ENCODE measurements around the gene MAP4K5. TPM values are rescaled to one million over a fixed set of nuclear protein-coding genes. Genes with fewer than 3 reads are reported as not detected.
"Not testable (repeated sequence)": the region's sequence is repeated elsewhere in the genome, so short reads cannot be mapped to it uniquely, and the experiment has no call there.

MAP4K5 gene
- total RNA-seq, 1 experiment from 2014 or later, result 34.3 TPM

DNA sequence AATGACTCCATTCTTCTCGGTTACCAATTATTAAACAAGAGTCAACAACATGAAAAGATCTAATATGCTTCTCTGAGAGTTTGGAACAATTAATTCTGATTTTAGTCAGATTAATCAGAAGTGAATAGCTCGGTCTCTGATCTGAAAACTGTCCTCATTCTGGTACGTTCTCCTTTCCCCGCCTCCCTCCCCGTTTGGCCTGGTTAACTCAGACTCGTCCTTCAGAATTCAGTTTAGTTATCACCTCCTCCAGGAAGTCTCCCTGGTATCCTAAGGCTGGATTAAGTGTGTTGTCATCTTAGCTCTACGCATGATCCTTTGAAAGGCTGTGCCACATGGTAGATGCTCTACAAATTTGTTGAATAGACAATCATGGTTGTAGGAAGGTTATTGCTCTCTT lies 22.2 kb downstream of the MAP4K5 start:
- in situ Hi-C loops (cut with HindIII; ENCODE audit: low pct_unique_long_range_greater_than_20kb, low sequenced_read_pairs), result no loop called here
- DNase-seq (ENCODE audit: low read depth, low spot score), result no peak

DNA sequence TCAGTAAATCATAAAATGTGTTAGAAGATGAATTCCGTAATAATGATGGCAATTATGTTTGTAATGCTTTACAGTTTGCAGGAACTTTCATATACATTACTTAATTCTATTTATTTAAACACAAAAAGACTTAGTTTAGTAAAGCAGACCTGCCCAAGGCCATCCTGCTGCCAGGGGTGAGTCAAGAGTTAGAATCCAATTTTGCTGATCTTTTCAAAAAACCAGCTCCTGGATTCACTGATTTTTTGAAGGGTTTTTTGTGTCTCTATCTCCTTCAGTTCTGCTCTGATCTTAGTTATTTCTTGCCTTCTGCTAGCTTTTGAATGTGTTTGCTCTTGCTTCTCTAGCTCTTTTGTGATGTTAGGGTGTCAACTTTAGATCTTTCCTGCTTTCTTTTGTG lies 25.3 kb downstream of the MAP4K5 start:
- DNase-seq (ENCODE audit: low read depth, low spot score); in situ Hi-C loops (cut with HindIII; ENCODE audit: low pct_unique_long_range_greater_than_20kb, low sequenced_read_pairs): not testable (repeated sequence)

DNA sequence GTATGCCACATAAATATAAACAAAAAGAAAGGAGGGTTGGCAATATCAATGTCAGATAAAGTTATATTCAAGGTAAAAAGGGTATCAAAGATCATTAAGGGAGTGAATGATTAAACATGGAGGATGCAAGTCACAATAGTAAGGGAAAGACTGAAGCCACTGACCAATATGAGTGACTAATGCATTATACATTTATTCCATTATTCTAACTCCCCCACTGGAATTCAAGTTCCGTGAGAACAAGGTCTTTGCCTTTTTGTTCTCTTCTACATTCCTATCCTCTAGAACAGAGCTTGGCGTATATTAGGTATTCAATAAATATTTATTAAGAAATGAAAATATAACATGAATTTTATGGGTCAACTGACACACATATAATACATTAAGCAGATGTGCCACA lies 30.7 kb downstream of the MAP4K5 start:
- DNase-seq (ENCODE audit: low read depth, low spot score), result no peak
- in situ Hi-C loops (cut with HindIII; ENCODE audit: low pct_unique_long_range_greater_than_20kb, low sequenced_read_pairs), result no loop called here

DNA sequence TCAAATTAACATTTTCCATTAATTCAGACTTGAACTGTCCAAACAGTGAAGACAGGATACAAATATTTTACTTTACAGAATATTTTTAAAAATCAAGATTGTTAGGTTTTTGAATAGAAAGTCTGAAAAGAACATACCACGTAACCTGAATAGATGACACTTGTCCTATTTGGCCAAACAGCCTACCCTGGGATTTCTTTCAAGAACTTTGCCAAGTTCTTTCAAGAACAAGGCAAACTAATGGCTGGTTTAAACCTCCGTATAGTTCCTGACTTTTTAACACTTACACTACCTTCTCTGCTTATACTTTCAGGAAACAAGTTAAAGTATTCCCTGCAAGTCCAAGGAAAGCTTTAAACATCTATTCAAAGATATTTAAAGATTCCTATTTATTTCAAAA lies 35.0 kb downstream of the MAP4K5 start:
- DNase-seq (ENCODE audit: low read depth, low spot score), result no peak
- in situ Hi-C loops (cut with HindIII; ENCODE audit: low pct_unique_long_range_greater_than_20kb, low sequenced_read_pairs), result no loop called here

DNA sequence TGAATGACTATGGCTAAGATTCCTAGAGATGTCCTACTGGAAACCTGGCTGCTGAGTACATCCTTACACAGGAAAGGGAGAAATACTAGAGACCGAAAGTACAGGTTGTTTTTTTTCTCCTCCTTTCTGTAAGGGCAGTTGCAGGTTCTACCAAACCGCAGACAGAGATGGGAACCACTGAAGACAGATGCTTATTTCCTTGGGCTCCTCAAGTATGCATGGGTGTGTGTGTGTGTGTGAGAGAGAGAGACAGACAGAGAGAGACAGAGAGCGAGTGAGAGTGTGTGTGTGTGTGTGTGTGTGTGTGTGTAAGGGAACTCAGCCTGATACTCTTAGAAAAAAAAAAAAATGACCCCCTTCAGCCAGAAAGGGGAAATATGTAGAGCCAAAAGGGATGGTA lies 42.5 kb downstream of the MAP4K5 start:
- in situ Hi-C loops (cut with HindIII; ENCODE audit: low pct_unique_long_range_greater_than_20kb, low sequenced_read_pairs), result no loop called here
- no peak for DNase-seq (ENCODE audit: low read depth, low spot score)

GRCh38 chr14:50488521-50488920 lies 43.8 kb downstream of the MAP4K5 start:
- no peak for DNase-seq (ENCODE audit: low read depth, low spot score)

GRCh38 chr14:50479041-50479440 lies 53.3 kb downstream of the MAP4K5 start:
- in situ Hi-C loops (cut with HindIII; ENCODE audit: low pct_unique_long_range_greater_than_20kb, low sequenced_read_pairs), result no loop called here
- DNase-seq (ENCODE audit: low read depth, low spot score), result no peak

More at GRCh38 chr14:50488521-50488920, 43.8 kb downstream of the MAP4K5 start:
- in situ Hi-C loops (cut with HindIII; ENCODE audit: low pct_unique_long_range_greater_than_20kb, low sequenced_read_pairs), result no loop called here

- in situ Hi-C loops (cut with HindIII; ENCODE audit: low pct_unique_long_range_greater_than_20kb, low sequenced_read_pairs), result no loop called here
- no peak for DNase-seq (ENCODE audit: low read depth, low spot score)
These were observed 54.6 kb downstream of the MAP4K5 start for GRCh38 chr14:50477760-50478159.

DNA sequence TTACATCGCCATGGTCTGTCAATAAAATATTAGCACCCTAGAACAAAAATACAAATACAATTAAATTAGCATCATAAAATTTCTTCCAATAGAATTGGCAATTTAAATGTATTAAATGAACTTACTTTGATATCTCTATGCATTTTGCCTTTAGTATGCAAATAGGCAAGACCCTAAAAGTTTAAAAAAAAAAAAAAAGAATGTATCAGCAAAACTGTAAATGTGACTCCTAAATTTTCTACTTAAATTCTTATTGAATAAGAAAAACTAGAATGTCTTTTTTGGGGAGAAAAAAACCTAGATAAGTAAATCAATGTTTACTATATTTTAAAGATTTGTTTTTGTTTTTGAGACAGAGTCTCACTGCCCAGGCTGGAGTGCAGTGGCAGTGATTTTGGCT lies 56.2 kb downstream of the MAP4K5 start:
- in situ Hi-C loops (cut with HindIII; ENCODE audit: low pct_unique_long_range_greater_than_20kb, low sequenced_read_pairs), result no loop called here
- no peak for DNase-seq (ENCODE audit: low read depth, low spot score)

GRCh38 chr14:50475460-50475859 lies 56.9 kb downstream of the MAP4K5 start:
- in situ Hi-C loops (cut with HindIII; ENCODE audit: low pct_unique_long_range_greater_than_20kb, low sequenced_read_pairs), result no loop called here
- no peak for DNase-seq (ENCODE audit: low read depth, low spot score)

- no peak for DNase-seq (ENCODE audit: low read depth, low spot score)
- in situ Hi-C loops (cut with HindIII; ENCODE audit: low pct_unique_long_range_greater_than_20kb, low sequenced_read_pairs), result no loop called here
These were observed 60.4 kb downstream of the MAP4K5 start for GRCh38 chr14:50471838-50472465.

DNA sequence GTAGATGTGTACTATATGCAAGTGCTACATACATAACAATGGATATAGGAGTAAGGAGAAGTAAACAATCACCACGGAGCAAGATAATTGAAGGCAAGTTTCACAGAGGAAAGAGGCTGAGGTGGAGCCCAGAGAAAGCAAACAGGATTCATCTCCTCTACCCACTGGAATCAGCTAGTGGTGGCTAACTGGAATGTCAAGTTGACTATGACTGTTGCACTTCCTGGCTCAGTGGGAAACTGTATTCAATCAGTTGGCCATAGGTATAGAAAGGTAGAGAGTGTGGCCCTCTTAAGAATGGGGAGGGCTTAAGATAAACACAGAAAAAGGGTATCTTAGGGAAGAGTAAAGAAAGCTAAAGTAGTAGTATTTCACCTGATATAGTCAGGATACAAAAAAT lies 62.4 kb downstream of the MAP4K5 start:
- in situ Hi-C loops (cut with HindIII; ENCODE audit: low pct_unique_long_range_greater_than_20kb, low sequenced_read_pairs), result no loop called here
- DNase-seq (ENCODE audit: low read depth, low spot score), result no peak

DNA sequence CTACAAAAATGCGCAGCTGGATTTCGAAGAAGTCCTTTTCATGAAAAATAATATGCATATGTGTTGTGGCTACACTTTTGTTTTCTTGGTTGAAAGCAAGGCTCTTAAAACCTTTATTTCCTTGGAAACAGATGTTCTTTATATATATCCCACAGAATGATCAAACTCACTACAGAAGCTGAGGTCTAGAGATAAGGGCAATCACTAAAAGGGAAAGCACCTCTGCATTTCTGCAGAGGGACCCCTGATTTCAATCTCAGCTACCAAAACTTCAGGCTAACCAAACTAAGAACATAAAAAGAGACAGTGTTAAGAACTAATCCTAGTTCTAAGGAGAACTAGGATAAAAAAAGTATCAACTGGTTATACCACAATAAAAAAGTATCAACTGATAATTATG lies 70.3 kb downstream of the MAP4K5 start:
- in situ Hi-C loops (cut with HindIII; ENCODE audit: low pct_unique_long_range_greater_than_20kb, low sequenced_read_pairs), result no loop called here

GRCh38 chr14:50453869-50454268 lies 78.5 kb downstream of the MAP4K5 start:
- in situ Hi-C loops (cut with HindIII; ENCODE audit: low pct_unique_long_range_greater_than_20kb, low sequenced_read_pairs), result no loop called here
- DNase-seq (ENCODE audit: low read depth, low spot score), result no peak

More for the DNA sequence above, 70.3 kb downstream of the MAP4K5 start:
- DNase-seq (ENCODE audit: low read depth, low spot score), result no peak

DNA sequence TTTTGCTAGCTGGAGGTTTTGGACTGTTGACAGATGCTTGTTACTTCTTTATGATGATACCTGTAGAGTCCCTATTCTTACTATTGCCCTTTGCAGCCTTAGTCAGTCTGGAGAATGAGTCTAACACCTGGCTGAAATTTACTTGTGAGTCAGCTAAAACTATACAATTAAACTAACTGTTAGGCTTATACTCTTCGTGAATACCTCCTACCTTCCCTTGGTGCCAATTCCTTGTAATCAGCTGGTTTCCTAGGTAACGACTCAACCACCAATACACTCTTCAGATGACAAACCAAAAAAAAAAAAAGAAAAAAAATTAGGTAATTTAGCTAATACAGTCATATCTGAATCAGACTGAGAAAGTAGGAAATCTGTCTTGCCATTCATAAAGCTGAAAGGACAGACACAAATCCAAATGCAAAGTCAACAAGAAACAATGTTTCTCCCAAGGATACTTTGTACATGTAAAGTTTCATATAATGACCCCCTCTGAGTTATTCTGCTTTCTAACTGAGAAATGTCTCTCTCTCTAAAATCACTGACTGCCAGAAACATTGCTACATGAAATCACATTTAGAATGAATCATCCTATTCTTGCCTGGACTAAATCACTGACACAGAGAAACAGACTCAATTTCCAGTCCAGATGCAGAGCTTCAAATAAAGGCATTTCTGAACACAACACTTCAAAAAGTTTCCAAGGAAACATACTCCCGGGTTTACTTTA lies 79.2 kb downstream of the MAP4K5 start:
- in situ Hi-C loops (cut with HindIII; ENCODE audit: low pct_unique_long_range_greater_than_20kb, low sequenced_read_pairs), result no loop called here
- no peak for DNase-seq (ENCODE audit: low read depth, low spot score)

DNA sequence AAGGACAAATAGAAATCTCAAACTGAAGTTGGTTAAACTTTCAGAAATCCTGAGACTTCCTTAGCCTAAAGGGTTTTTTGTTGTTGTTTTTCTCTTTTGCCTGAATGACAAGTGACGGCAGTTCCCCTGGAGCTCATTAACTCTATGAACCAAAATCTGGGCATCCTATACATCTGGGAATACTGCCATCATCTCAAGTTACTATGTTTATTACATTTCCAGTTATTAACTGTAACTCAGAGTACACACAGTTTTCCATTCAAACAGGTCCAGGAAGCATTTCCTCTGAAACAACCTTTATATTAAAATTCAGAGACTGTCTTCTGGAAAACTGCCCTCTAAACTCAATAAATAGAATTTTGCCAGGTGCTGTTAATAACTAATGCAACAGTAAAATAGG lies 80.1 kb downstream of the MAP4K5 start:
- in situ Hi-C loops (cut with HindIII; ENCODE audit: low pct_unique_long_range_greater_than_20kb, low sequenced_read_pairs), result no loop called here
- no peak for DNase-seq (ENCODE audit: low read depth, low spot score)

GRCh38 chr14:50451854-50452253 lies 80.5 kb downstream of the MAP4K5 start:
- no peak for DNase-seq (ENCODE audit: low read depth, low spot score)
- in situ Hi-C loops (cut with HindIII; ENCODE audit: low pct_unique_long_range_greater_than_20kb, low sequenced_read_pairs), result no loop called here

DNA sequence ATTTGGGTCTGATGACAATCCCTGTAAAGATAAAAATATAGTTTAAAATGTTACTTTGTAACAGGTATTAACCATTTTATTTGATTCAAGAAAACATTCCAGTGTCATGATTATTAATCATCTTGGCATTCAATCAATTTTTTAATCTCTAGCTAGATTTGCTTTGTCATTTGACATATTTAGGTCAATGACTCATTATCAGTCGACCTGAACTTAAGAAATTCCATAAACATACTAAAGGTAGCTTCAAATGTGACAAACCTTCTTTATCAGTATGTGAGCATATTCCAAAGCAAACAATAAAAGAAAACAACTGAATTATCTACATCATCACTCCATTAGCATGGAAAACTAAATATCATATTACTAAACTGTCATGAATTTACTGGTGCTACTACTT lies 84.9 kb downstream of the MAP4K5 start:
- in situ Hi-C loops (cut with HindIII; ENCODE audit: low pct_unique_long_range_greater_than_20kb, low sequenced_read_pairs), result no loop called here
- DNase-seq (ENCODE audit: low read depth, low spot score), result no peak

GRCh38 chr14:50434528-50434927 lies 97.8 kb downstream of the MAP4K5 start:
- in situ Hi-C loops (cut with HindIII; ENCODE audit: low pct_unique_long_range_greater_than_20kb, low sequenced_read_pairs), result no loop called here
- DNase-seq (ENCODE audit: low read depth, low spot score), result no peak
